NT2/D1 (cell line): ENCODE measurements around the gene CYB561D1.
A peak's percentile ranks its signal among the peaks of the same experiment; 100 is the strongest.

Source experiments
- SUZ12 ChIP-seq: IDR thresholded peaks from 2 replicates; pipeline ENCODE4 v1.6.1; 2011; ENCODE audit not compliant: insufficient read length, insufficient read depth; ENCODE audit errors: extremely low read depth
- YY1 ChIP-seq: IDR thresholded peaks from 2 replicates; pipeline ENCODE4 v1.6.1; 2011; ENCODE audit not compliant: insufficient read length, insufficient read depth
- ZNF274 ChIP-seq: IDR thresholded peaks from 2 replicates; pipeline ENCODE4 v1.6.1; 2011; ENCODE audit warnings: mild to moderate bottlenecking, low read depth, low read length

GRCh38 chr1:109483672-109484518 is 10.0 kb upstream of the CYB561D1 start, which contains the start of gene ATXN7L2:
- TF ChIP-seq ZNF274 (no peak), YY1 (peak; percentile 71), SUZ12 (no peak)
